ENCODE measurements around the gene ECM1.

- TF ChIP-seq CTCF (IDR thresholded peaks at IDR 0.05) (no peak), POLR2A (IDR thresholded peaks at IDR 0.05) (no peak)
Observed at GRCh38 chr1:150508982-150509381, 1.1 kb downstream of the ECM1 start.

Measured in right lobe of liver (tissue), 4 donors.